ENCODE data around the gene BARHL2. TPM values are rescaled to one million over a fixed set of nuclear protein-coding genes. Genes with fewer than 3 reads are reported as not detected.
A peak's percentile ranks its signal among the peaks of the same experiment; 100 is the strongest.

BARHL2 gene
- total and polyA plus RNA-seq, 10 of the 15 experiments (the other 5 are each of a cell fraction or from before 2014, with no cell fraction given), result not detected

DNA sequence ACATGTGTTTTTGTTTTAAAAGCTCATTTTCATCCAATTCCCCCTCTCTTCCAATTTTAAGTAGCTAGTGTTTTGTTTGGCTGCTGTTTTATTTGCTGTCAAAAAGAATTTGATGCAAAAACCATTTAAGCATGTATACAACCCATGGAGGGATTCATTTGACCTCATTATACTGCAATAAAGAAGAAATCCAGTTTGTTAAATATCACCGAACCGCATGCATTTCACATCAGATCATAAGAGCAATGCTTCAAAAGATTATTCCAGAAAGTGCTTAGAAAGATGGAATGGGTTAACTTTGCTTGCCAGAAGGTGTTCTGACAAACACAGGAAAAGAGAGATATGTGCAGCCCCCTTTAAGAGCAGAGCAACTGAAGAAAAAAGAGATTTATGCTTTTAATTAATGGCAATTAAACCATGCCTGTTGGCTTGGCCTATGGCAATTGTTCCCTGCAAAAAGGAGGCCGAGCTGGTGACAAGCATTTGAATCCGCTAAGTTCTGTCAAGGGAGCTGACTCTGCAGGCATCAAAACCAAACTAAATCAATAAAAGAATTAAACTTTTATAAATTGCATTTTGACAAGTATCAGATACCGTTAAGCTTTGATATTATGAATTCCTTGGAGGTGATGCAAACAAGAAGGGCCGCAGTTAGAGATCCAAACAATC lies 14.4 kb upstream of the BARHL2 start (continued):
- TF ChIP-seq, protein P1, sequence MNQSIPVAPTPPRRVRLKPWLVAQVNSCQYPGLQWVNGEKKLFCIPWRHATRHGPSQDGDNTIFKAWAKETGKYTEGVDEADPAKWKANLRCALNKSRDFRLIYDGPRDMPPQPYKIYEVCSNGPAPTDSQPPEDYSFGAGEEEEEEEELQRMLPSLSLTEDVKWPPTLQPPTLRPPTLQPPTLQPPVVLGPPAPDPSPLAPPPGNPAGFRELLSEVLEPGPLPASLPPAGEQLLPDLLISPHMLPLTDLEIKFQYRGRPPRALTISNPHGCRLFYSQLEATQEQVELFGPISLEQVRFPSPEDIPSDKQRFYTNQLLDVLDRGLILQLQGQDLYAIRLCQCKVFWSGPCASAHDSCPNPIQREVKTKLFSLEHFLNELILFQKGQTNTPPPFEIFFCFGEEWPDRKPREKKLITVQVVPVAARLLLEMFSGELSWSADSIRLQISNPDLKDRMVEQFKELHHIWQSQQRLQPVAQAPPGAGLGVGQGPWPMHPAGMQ (IDR thresholded peaks at IDR 0.05; ENCODE audit: borderline replicate concordance), result no peak
- TF ChIP-seq DPF2 (IDR thresholded peaks at IDR 0.05), result no peak
- no peak for TF ChIP-seq CBFB (IDR thresholded peaks at IDR 0.05; ENCODE audit: low read depth)
- TF ChIP-seq NR2F1 (conservative IDR thresholded peaks at IDR 0.05), result no peak
- no peak for TF ChIP-seq RAD51 (IDR thresholded peaks at IDR 0.05)
- TF ChIP-seq, protein P2, sequence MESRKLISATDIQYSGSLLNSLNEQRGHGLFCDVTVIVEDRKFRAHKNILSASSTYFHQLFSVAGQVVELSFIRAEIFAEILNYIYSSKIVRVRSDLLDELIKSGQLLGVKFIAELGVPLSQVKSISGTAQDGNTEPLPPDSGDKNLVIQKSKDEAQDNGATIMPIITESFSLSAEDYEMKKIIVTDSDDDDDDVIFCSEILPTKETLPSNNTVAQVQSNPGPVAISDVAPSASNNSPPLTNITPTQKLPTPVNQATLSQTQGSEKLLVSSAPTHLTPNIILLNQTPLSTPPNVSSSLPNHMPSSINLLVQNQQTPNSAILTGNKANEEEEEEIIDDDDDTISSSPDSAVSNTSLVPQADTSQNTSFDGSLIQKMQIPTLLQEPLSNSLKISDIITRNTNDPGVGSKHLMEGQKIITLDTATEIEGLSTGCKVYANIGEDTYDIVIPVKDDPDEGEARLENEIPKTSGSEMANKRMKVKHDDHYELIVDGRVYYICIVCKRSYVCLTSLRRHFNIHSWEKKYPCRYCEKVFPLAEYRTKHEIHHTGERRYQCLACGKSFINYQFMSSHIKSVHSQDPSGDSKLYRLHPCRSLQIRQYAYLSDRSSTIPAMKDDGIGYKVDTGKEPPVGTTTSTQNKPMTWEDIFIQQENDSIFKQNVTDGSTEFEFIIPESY (IDR thresholded peaks at IDR 0.05), result no peak

DNA sequence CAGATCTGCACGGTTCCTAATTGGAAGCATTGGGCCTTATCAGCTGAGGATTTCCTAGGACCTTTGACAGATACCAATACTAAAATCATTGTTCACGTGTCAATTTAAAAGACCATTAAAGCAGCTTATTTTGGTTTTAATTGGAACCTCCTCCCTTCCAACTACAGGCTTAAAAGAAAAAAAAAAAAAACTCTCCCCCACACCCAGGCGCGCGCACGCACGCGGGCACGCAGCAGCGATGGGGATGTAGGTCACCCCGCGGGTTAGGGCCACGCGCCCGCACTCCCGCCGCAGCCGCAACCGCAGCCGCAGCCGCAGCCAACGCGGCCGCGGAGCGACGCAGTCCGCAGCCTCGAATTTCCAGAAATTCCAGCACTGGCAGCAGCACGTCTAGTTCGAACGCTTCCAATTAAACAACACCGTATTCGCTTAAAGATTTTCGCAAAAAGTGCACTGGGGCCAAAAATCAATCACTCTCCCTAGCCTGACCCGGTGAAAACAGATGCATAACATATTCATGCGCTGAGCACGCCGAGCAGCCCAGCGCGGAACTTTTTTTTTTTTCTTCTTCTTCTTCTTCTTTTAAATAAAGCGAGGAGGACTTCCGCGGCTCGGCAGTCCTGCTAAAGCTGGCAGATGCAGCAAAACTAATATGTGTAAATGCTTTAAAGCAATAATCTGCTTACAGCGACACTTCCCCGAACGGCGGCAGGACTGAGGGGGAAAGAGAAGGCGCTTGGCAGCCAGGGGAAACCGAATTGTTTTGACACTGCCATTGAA lies 13.3 kb upstream of the BARHL2 start:
- ChIA-PET POLR2A (interaction anchor here (0.5 kb wide), 1 partner anchor 32 kb away, joined by 4 read pairs; no protein-coding TSS in a partner anchor), SMC1A (ENCODE audit: uncharacterized antibody, unreplicated experiment) (interaction anchor here (1.5 to 2.7 kb wide), 2 partner anchors 9 to 255 kb away, joined by 3 to 13 read pairs; no protein-coding TSS in a partner anchor), RAD21 (ENCODE audit: unreplicated experiment) (interaction anchor here (0.7 to 1.1 kb wide), 2 partner anchors 9 to 218 kb away, joined by 3 read pairs; no protein-coding TSS in a partner anchor), CTCF (interaction anchor here (0.8 to 1.3 kb wide), 3 partner anchors 9 to 434 kb away, joined by 3 to 11 read pairs (median 5); no protein-coding TSS in a partner anchor)
- H3K27me3 ChIP-seq (replicated peaks in 1 of 2; ENCODE audit: control insufficient read depth in 2 of 2, insufficient read depth in 2 of 2, low read length in 1 of 2), result peaks cover 8 to 42% of the 10 kb centered on the region in 2 experiments
- intact Hi-C loops (cut with micrococcal nuclease; ENCODE audit: unreplicated experiment), result no loop called here
- no peak for TF ChIP-seq IRF4 (IDR thresholded peaks at IDR 0.05; ENCODE audit: low read depth, low read length)
- peak; percentile 83 for TF ChIP-seq SUZ12 (IDR thresholded peaks at IDR 0.05; ENCODE audit: unreplicated experiment)
- TF ChIP-seq RUNX3 (IDR thresholded peaks at IDR 0.05; ENCODE audit: low read length), result peak; percentile 25; the same call in 1 of the 2 replicates
- TF ChIP-seq, protein P3, sequence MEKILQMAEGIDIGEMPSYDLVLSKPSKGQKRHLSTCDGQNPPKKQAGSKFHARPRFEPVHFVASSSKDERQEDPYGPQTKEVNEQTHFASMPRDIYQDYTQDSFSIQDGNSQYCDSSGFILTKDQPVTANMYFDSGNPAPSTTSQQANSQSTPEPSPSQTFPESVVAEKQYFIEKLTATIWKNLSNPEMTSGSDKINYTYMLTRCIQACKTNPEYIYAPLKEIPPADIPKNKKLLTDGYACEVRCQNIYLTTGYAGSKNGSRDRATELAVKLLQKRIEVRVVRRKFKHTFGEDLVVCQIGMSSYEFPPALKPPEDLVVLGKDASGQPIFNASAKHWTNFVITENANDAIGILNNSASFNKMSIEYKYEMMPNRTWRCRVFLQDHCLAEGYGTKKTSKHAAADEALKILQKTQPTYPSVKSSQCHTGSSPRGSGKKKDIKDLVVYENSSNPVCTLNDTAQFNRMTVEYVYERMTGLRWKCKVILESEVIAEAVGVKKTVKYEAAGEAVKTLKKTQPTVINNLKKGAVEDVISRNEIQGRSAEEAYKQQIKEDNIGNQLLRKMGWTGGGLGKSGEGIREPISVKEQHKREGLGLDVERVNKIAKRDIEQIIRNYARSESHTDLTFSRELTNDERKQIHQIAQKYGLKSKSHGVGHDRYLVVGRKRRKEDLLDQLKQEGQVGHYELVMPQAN (conservative IDR thresholded peaks at IDR 0.05), result no peak
- H3K4me3 ChIP-seq, result no peak overlapping the region
- peaks cover 1% of the 10 kb centered on the region; the same call in 2 of the 3 replicates for H3K9me3 ChIP-seq (replicated peaks; ENCODE audit: control insufficient read depth, insufficient read depth, low read length)
- WGBS (ENCODE audit: insufficient coverage, insufficient replicate concordance, low lambda C conversion rate, missing lambda C conversion rate), result 36% methylated on average over 51 of the region's 51 CpGs
- no peak overlapping the region for H3K27ac ChIP-seq (ENCODE audit: control insufficient read depth, insufficient read depth)
- H3K9ac ChIP-seq (ENCODE audit: control insufficient read depth, insufficient read depth, low read length), result no peak overlapping the region
- no TSS peak for BruUV-seq (replicated peaks)
- in situ Hi-C loops (cut with MboI), result no loop called here
- H2AFZ ChIP-seq (ENCODE audit: control insufficient read depth, low read depth, low read length), result no peak overlapping the region
- ATAC-seq (no peak), FAIRE-seq (no peak), DNase-seq (ENCODE audit: low read depth, low spot score) (no peak)
- H3K36me3 ChIP-seq (ENCODE audit: control insufficient read depth in 2 of 2, insufficient read depth in 2 of 2, low read length in 1 of 2), result no peaks in the 10 kb centered on the region
- no peaks in the 10 kb centered on the region for H3K79me2 ChIP-seq (ENCODE audit: control insufficient read depth, insufficient read depth, low read length)
- H4K20me1 ChIP-seq (ENCODE audit: control insufficient read depth, insufficient read depth), result no peaks in the 10 kb centered on the region
- H3K4me1 ChIP-seq (ENCODE audit: control insufficient read depth, insufficient read depth, low read length), result no peaks in the 10 kb centered on the region
- H3K4me2 ChIP-seq (ENCODE audit: control insufficient read depth, insufficient read depth), result 0 out of 2 replicates have a peak overlapping the region, but pooled peaks have one; percentile 32
